Choroid plexus epithelial cell (primary cell): ENCODE data around the gene SLC2A1.

Source experiments
- DNase-seq: peaks from one replicate; pipeline ENCODE4 v3.0.0-alpha.2; 2010; ENCODE audit warnings: low read depth
- H3K4me3 ChIP-seq: 2 replicates; pipeline ENCODE4 v1.5.1; 2011; ENCODE audit warnings: low read depth, mild to moderate bottlenecking, control low read depth, low read length, moderate library complexity
- TF ChIP-seq, protein P1 (sequence below): conservative IDR thresholded peaks from 2 replicates; pipeline ENCODE4 v1.5.1; 2011; ENCODE audit warnings: low read depth, mild to moderate bottlenecking, control low read depth, inconsistent platforms, low read length, moderate library complexity

Gene SLC2A1

GRCh38 chr1:42935313-42935895 lies 23.3 kb downstream of the SLC2A1 start:
- TF ChIP-seq, protein P1, sequence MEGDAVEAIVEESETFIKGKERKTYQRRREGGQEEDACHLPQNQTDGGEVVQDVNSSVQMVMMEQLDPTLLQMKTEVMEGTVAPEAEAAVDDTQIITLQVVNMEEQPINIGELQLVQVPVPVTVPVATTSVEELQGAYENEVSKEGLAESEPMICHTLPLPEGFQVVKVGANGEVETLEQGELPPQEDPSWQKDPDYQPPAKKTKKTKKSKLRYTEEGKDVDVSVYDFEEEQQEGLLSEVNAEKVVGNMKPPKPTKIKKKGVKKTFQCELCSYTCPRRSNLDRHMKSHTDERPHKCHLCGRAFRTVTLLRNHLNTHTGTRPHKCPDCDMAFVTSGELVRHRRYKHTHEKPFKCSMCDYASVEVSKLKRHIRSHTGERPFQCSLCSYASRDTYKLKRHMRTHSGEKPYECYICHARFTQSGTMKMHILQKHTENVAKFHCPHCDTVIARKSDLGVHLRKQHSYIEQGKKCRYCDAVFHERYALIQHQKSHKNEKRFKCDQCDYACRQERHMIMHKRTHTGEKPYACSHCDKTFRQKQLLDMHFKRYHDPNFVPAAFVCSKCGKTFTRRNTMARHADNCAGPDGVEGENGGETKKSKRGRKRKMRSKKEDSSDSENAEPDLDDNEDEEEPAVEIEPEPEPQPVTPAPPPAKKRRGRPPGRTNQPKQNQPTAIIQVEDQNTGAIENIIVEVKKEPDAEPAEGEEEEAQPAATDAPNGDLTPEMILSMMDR: no peak
- no peak for DNase-seq

DNA sequence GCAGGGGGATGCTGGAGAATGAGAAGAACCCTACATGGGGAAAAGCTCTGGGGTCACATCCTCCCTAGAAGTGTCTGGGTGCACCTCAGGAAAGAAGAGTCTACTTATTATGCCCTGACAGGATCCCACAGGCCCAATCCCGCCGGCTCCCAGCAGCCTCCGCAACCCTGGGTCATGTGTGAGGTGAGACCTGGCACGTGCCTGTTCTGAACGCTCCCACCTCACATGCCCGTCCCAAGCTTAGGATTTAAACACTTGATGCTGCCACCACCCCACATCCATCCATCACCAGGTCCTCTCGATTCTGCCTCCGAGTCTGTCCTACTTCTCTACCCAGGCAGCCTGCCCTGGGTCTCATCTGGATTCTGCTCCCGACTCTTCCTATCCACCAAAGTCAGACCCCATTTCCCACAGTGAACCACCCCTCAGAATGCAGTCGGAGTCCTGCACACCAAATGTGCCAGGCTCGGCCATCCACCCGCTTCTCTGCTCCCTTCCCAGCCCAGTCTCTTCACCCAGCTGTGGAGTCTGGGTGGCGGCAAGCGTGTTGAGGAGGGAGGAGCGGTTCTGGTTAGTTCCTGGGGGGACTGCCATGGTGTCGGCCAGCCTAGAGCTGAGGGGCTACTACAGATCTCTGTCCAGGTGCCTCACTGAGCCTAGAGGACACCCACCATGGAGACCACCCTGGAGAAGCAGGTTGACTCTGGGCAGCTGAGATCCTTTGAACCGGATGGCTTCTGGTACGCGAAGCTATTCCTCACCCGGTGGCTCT lies 23.9 kb downstream of the SLC2A1 start:
- no peak for DNase-seq
- H3K4me3 ChIP-seq: no peak overlapping the region
- TF ChIP-seq, protein P1: no peak

More at GRCh38 chr1:42935313-42935895, 23.3 kb downstream of the SLC2A1 start:
- H3K4me3 ChIP-seq: no peak overlapping the region

GRCh38 chr1:42933610-42934491 lies 24.8 kb downstream of the SLC2A1 start:
- no peak overlapping the region for H3K4me3 ChIP-seq
- DNase-seq: no peak
- TF ChIP-seq, protein P1: no peak

GRCh38 chr1:42933060-42933586 lies 25.5 kb downstream of the SLC2A1 start:
- TF ChIP-seq, protein P1: no peak
- no peak for DNase-seq
- no peak overlapping the region for H3K4me3 ChIP-seq

GRCh38 chr1:42932442-42932941 lies 26.2 kb downstream of the SLC2A1 start:
- no peak for DNase-seq
- no peak overlapping the region for H3K4me3 ChIP-seq
- TF ChIP-seq, protein P1: no peak

GRCh38 chr1:42931911-42932422 lies 26.7 kb downstream of the SLC2A1 start:
- TF ChIP-seq, protein P1: no peak
- H3K4me3 ChIP-seq: no peak overlapping the region
- no peak for DNase-seq
